HG02763 (cell line): ENCODE measurements around the gene OMG.
"Not testable (repeated sequence)": the region's sequence is repeated elsewhere in the genome, so short reads cannot be mapped to it uniquely, and the experiment has no call there.

Experiments
- ATAC-seq: cut with Tn5 transposase; IDR thresholded peaks from one replicate; pipeline ENCODE4 v1.9.1; 2021; ENCODE audit warnings: mild to moderate bottlenecking, moderate library complexity; ENCODE audit not compliant: unreplicated experiment

OMG gene, protein sequence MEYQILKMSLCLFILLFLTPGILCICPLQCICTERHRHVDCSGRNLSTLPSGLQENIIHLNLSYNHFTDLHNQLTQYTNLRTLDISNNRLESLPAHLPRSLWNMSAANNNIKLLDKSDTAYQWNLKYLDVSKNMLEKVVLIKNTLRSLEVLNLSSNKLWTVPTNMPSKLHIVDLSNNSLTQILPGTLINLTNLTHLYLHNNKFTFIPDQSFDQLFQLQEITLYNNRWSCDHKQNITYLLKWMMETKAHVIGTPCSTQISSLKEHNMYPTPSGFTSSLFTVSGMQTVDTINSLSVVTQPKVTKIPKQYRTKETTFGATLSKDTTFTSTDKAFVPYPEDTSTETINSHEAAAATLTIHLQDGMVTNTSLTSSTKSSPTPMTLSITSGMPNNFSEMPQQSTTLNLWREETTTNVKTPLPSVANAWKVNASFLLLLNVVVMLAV

DNA sequence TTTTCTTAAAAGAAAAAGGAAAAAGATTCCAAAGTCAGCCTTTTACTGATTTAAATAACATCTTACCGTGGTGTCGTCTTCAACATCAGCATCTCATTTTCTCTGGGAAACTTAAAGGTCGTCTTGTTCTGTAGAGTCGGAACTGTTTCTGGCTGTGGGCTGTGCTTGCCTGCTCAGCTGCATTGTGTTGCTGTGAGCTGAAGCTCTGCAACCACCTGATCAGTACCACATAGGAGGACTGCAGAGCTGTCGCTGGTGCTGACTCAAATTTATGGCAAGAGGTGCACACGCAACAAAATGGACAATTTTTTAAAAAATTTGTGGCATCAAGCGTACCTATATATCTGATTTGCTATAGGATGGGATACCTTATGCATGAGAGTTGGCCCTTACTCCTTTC, at the start of gene OMG:
Gene OMG (minus strand): TSS at position 150 of the 400 bp plus-strand sequence. CDS start 908 bp downstream, outside the sequence.
- ATAC-seq: no peak

DNA sequence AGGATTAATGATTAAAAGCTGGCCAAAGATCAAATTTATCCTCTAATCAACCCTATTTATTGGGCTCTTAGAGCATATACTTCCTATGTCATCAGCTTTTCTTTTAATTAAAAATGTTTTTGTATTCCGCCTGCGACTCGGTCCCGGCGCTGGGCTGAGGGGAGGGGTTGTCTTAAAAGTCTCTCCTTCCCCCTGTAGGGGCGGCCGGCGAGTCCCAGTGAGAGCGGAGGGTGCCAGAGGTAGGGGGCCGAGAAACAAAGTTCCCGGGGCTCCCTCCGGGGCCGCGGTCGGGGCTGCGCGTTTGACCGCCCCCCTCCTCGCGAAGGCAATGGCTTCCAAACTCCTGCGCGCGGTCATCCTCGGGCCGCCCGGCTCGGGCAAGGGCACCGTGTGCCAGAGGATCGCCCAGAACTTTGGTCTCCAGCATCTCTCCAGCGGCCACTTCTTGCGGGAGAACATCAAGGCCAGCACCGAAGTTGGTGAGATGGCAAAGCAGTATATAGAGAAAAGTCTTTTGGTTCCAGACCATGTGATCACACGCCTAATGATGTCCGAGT, 48.2 kb upstream of the OMG start:
- ATAC-seq: not testable (repeated sequence)

DNA sequence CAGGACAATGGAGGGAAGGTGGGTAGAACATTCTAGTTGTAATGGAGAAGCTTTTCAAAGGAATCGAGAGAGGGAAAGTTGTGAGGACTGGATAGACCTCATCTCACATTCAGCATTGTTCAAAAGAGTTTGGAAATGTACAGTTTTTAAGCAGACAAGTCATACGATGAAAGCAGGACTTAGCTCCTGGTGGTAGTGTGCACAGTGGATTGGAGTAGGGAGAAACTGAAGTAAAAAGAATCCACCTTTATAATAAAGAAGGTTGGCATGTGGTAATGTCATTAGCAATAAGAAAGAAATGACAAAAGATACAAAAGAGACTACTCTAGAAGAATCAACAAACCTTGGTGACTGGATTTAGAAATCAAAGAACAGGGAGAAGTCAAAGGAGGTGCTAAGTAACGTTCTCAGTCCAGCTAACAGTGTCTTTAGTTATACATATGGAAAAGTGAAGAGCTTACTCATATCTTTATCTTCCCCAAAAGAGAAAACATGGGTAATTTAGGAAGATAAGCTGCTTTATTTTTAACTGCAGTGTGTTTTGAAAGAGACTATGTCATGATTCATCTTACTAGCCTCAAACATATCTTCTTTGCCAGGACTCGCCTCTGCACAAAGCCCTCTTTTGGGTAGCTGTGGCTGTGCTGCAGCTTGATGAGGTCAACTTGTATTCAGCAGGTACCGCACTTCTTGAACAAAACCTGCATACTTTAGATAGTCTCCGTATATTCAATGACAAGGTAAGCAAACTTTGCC, 43.0 kb upstream of the OMG start:
- no peak for ATAC-seq

DNA sequence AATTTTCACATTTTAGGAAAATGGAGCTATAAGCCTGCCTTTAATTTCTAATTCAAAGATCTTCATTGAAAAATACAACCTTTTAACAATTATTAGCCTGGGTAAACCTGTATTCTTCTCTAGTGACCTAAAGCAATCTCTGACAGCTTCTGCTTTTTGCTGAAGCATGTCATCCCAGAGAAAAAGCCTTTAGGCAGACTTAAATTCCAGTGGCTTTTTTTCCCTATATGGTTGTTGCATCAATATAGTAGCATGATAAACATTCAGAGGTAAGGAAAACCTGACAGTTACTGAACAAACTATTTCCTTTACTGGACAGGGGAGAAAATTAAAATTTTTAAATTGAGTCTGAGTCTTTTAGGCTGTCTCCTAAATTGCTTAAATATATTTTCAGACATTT, 32.2 kb upstream of the OMG start:
- no peak for ATAC-seq

DNA sequence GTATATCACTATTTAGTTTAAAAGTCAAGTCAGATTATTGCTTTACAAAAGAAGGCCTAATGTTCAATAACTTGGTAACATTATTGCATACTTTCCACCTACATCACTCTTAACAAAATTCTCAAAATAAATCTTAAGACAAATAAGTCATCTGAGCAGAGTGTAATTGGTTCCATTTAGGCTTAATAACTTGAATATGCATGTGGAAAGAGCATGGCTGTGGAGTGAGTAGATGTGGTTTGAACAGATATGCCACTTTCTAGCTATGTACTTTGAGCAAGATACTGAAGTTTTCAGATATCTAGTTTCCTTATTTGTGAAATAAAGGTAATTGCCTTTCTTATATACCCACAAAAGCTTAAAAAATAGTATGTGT, 31.1 kb upstream of the OMG start:
- ATAC-seq: no peak

DNA sequence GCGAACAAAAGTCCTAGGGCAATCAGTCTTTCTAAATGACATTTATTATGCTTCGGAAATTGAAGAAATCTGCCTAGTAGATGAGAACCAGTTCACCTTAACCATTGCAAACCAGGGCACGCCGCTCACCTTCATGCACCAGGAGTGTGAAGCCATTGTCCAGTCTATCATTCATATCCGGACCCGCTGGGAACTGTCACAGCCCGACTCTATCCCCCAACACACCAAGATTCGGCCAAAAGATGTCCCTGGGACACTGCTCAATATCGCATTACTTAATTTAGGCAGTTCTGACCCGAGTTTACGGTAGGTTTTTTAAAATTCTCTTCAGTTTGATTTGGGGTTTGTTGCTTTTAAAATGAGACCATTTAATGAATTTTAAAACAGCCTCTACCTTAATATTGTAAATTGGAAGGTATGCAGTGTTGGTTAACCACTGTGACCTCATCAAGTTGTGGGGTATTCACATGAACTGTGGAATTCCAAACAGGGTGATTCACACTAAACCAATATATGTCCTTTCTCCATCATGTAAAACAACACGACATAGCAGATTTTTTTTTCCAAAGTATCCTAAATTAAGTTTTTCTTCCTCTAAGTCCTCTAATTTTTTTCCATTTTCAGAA, 30.6 kb upstream of the OMG start:
- ATAC-seq: no peak

DNA sequence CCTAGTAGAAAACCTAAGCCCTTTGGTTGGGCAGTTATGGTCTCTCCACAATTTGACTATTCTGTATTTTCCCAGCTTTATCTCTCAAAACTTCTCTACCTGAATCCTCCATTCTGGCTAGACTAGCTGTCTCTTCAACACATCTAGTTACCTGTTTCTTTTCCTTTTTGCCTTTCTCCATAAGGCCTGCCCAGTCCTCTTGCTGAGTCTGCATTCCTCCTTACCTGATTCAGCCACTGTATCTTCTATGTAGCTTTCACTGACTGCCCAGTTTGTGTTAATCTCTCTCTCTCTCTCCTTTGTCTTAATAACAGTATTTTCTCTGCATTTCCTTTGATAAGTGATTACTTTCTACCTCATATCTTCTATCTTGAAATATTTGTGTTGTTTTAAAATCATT, 26.5 kb upstream of the OMG start:
- no peak for ATAC-seq

DNA sequence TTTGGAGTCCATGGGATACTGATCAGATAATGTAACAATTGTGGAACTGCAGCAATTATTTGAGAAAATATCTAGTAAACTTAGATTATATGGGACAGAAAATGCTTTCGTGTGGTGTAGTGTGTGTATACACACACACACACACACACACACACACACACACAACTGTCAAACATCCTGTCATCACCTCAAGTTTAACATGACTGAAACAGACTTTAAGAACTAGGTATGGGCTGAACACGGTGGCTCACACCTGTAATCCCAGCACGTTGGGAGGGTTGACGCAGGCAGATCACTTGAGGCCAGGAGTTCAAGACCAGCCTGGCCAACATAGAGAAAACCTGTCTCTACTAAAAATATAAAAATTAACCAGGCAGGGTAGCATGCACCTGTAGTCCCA, 24.9 kb upstream of the OMG start:
- no peak for ATAC-seq

DNA sequence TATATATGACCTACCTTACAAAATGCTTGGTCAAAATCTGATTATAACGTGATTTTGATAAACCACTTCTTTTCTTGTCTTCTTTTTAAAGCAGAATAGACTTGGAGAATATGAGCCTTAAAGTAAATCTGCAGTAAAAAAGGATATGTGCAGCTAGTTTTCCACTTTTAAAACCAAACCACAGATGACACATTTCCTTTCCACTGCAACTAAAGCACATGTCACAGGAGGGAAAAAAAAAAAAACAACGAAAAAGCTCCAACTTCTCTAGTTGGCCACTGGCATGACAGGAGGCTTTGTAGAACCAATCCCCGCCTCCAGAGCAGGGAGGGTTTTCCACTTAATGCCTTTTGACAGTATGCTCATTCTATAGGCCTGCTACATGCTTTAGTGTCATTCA, 24.4 kb upstream of the OMG start, which contains the start of gene EVI2A:
Gene EVI2A (minus strand): TSS at position 142 of the 400 bp plus-strand sequence. CDS start 2,609 bp downstream, outside the sequence.
- ATAC-seq: no peak

DNA sequence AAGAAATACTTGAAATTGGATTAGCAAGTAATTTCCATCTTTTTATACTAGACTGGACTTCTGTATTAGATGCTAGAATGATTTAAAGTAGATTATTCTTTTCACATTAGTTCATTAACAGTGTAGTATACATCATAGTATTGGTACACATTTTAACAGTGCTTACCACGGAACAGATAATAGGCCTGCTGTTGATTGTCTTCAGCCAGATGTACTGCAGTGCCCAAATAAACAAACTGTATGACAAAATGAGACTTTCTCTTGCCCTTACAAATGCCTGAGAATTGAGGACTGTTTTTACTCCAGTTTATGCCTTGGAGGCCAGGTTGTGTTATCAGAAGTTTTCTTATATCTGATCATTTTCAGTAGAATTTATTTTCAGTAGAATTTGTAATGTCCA, 23.8 kb upstream of the OMG start:
- no peak for ATAC-seq

DNA sequence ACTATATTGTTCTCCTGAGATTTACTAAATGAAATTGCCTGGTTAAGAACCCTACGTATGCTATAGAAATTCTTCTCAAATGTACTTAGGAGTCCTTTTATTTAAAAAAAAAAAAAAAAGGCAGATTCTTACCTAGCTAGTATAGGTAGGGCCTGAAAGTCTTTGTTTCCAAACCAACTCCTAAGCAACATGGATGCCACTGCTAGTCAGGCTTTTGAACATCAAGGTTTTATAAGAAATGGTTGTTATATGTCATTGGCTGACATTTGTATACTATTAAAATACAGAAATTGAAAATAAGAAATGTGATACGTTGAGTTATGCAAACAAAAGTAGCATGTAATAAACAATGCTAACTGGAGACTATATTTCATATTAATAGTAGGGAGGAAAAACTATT, 23.2 kb upstream of the OMG start:
- ATAC-seq: no peak

DNA sequence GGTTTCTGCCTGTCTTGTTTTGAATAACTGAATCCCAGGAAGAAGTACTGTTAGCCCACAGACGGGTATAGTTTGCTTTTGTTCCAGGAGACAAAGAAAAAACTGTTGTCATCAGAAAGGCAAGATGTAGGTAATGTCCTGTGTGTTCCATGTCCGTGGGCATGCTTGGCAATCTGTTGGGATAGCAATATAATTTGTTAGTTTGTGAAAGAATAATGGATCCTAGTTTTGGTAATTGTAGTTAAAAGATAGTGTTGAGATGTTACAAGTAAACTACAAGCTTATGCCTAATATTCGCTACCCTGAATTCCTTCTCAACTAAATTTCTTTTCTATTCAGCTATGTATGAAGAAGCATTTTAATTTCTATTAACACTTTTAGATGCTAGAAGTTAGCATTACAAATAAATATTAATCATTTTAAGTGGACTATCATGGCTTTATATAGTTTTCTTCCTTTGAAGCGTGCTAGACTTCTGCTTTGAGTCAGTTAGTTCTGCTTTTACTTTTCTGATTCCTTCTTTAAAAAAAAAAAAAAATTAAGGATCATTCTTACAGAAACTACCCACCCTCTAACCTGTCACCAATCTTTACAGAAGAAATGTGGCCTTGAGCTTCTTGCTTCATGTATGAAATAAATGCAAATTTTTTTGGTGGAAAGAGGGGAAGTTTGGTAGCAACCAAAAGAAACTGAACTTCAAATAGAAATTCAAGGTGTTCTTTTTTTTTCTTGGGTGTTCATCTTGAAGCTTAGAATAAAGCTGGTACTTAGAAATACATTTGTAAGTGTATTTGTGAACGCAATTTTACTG, 22.0 kb upstream of the OMG start:
- ATAC-seq: no peak

DNA sequence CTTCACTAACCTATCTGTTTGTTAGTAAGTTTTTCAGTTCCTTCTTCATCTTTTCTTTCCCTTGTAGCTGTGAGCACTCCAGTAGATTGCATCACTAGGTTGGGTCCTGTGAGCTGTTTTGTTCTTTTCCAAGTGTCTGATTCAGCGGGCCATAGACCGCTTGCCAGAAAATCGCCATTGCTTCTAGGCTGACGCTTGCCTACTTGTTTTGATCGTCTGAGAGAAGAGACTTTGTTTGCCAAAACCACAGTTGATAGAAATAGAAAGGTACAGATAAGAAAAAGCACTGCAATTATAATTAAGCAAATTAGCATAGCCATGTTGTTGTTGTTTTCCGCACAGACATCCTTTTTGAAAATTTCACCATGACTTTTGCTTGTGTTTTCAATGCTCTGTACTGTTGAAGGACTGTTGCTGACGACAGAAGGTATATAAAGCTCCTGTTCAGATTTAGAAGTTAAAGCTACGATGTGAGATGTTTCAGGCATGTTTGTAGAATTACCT, 21.3 kb upstream of the OMG start:
- ATAC-seq: peak; percentile 41

DNA sequence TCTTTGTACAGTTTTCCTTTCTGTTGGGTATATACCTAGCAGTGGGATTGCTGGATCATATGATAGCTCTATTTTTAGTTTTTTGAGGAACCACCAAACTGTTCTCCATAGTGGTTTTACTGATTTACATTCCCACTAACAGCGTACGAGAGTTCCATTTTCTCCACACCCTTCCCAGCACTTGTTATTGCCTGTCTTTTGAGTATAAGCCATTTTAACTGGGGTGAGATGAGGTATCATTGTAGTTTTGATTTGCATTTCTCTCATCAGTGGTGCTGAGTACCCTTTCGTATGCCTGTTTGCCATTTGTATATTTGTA, 17.7 kb upstream of the OMG start:
- ATAC-seq: no peak

DNA sequence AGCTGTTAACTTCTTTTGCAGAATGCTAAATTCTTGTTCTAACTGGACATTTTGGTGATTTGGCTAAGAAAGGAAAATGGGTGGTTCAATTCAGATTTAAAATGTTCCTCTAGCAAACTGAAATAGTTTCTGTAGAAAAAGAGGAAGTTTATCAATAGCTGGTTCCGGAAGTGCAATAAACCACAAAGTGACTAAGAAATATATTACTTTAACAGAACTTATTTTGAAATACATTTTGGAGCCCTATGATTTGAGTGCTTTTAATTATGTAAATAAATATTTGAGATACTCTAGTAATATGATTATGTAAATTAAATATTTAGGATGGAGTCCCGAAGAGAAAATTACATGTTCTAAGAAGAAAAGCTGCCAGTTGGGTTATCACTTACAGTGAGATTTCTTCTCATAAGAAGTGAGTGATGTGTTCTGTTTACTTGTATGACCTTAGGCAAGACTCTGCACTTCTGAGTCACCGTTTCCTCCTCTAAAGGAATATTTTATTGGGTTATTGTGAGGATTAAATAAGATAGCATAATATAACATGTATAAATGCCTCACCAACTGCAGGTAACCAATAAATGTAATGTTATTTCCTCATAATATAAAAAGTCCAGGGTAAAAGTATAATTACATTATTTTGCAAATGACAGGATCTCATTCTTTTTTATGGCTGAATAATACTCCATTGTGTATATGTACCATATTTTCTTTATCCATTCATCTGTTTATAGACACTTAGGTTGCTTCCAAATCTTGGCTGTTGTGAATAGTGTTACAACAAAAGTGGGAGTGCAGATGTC, 17.1 kb upstream of the OMG start, which contains the start of gene EVI2B:
Gene EVI2B (minus strand): TSS at position 73 of the 800 bp plus-strand sequence. CDS start 8,445 bp downstream, outside the sequence.
- ATAC-seq: no peak

DNA sequence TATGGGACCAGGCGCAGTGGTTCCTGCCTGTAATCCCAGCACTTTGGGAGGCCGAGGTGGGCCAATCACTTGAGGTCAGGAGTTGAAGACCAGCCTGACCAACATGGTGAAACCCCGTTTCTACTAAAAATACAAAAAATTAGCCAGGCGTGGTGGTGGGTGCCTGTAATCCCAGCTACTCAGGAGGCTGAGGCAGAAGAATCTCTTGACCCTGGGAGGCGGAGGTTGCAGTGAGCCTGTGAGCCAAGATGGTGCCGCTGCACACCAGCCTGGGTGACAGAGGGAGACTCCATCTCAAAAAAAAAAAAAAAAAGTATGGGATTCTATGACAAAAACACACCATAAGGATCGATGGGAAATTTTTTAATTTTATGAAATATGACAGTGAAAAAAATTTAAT, 15.2 kb upstream of the OMG start:
- ATAC-seq: not testable (repeated sequence)

DNA sequence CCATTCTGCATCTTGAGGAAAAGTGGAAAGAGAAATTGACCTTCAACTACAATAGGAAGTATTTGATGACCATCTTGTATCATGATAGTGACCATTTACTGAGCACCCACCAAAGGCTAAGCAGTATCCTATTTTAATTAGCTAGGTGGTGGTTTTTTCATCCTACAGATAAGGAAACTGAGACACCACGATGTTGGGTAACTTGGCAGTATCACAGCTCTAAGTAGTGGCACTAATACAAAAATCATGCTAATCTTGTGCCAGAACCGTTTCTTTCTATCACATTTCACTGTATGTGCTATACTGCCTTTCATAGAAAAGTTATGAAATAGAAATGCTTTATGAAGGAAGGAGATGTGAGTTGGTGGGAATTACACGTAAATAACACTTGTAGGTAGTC, 14.5 kb upstream of the OMG start:
- no peak for ATAC-seq

DNA sequence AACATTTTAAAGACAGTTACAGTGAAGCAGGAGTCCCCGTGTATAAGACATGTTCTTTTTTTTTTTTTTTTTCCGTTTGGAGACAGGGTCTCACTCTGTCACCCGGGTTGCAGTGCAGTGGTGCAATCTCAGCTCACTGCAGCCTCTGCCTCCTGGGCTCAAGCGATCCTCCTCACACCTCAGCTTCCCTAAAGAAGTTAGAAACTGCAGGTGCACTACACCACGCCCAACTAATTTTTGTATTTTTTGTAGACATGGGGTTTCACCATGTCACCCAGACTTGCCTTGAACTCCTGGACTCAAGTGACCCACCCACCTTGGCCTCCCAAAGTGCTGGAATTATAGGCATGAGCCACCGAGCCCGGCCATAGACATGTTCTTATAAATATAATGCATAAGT, 13.8 kb upstream of the OMG start:
- ATAC-seq: no peak

DNA sequence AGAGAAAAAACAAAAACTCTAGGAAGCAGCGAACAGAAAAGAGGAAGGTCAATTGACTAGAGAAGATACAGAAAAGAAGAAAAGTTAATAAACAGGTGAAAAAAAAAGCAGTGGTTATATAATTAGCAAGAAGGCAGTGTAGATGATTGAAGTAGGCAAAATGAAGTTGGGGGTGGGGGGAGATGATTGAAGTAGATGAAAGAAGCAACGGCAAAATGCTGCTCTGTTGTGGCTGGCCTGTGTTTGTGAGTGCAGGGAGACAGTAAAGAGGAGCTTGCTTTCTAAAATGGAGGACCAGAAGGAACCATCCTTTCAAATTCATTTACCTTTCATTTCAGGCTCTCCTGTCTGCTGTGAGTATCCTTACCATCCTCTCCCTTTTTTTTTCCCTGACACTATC, 13.2 kb upstream of the OMG start:
- ATAC-seq: no peak

DNA sequence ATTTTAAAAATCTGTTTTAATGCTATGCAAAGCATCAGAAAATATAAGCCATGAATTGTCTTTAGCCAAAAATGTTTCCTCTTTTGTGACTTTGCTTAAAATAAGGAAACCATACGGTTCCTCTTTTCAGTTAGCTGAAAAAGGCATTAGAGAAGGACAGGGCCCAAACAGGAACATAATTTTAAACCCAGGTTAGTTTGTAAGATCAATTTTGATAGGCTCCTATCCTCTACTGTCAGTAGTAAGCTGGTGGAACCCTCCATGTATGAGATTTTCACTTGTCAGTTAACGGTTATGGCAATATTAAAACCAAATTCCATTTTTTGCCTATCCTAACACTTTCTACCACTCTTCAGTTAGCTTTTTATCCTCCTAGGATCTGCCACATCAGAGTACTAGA, 12.5 kb upstream of the OMG start:
- ATAC-seq: no peak
